Stimulated activated CD4-positive, alpha-beta T cell treated with anti-CD3 and anti-CD28 coated beads, Interleukin-4, amount 100 ng/mL, for 1 hour (primary cell): Measurements from ENCODE around the gene RSRC1.
"Not testable (repeated sequence)": the region's sequence is repeated elsewhere in the genome, so short reads cannot be mapped to it uniquely, and the experiment has no call there.

ENCODE experiments used
- DNase-seq: peaks from one replicate; pipeline ENCODE4 v3.0.0-alpha.2; 2020

RSRC1 gene

DNA sequence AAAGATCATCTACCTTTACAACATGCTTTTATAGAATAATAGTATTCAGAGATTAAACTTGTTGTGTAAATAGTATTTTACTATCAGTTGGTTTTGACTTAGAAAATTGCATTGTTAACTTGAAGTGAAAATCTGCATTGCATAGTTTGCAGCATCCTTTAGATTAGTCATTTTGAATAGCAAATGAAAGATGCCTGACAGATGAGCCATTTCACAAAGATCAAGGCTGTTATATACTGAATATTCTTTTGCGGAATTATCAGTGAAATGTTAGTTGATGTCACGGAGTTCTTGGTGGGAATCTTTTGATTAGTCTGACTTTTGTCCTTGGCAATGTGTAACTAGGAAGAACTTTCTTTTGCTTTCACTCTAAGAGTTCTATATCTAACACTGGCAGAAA lies 24.5 kb downstream of the RSRC1 start:
- DNase-seq, result no peak

GRCh38 chr3:158140396-158140795 lies 30.5 kb downstream of the RSRC1 start:
- no peak for DNase-seq

- no peak for DNase-seq
These were observed 38.3 kb downstream of the RSRC1 start for GRCh38 chr3:158148218-158148617.

- no peak for DNase-seq
These were observed 42.3 kb downstream of the RSRC1 start for GRCh38 chr3:158152186-158152585.

- no peak for DNase-seq
These were observed 49.1 kb downstream of the RSRC1 start for GRCh38 chr3:158158969-158159368.

GRCh38 chr3:158159714-158160113 lies 49.8 kb downstream of the RSRC1 start:
- DNase-seq, result no peak

DNA sequence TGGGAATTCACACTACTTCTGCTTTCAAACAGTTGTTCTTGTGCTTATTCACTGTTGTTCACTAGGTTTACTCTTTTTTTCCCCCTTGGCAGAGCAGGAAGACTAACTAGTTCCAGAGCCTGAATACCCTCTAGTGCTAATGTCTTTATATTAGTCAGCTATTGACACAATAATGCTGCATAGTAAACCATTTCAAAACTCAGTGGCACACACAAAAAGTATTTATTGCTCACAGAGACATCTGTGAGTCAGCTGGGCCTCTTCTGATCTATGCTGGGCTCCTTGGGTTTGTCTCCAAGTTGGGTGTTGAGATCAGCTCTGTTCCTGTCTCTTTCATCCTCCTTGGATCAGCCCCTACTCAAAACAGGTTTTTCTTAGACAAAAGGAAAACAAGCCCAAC lies 51.1 kb downstream of the RSRC1 start:
- DNase-seq, result no peak

DNA sequence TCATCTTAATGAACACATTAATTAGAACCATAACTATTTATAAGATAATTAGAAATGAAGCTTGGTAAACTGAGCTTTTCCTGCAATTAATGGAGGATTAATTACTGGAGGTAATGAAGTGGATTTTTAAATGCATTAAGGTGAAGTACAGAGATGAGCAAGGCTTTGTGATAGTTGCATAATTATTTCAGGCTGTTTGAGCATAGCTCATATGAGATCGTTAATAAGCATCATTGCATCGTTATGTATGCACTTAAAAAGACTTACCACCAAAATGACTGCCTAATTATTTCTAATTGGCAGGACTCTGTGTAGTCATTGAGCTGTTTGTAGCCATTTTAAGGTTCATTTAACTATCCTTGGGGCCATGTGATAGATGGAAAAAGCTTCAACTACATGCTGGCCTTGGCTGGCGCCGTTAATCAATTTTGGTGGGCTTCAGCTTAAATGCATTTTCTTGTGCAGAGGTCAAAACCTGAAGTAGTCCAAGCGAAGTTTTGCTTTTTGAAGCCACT lies 55.3 kb downstream of the RSRC1 start:
- DNase-seq, result no peak

DNA sequence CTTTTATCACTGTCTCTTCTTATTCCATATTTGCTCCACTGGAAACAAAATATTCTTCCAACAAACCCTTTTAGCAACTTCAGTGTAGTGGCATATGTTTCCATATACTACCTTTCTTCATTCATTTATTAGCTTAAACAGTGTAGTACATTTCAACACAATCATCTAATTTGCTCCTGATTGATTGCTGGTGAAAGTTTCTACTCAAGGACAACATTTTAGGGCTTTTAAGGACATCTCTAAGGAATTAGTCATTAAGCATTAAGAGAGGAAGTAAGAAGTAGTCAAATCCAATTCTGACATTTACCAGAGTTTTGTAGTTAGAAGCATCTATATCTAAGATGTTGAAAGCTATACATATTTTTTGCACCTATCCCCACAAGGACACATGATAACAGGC lies 55.8 kb downstream of the RSRC1 start:
- no peak for DNase-seq

- DNase-seq, result no peak
These were observed 56.3 kb downstream of the RSRC1 start for GRCh38 chr3:158166223-158166622.

DNA sequence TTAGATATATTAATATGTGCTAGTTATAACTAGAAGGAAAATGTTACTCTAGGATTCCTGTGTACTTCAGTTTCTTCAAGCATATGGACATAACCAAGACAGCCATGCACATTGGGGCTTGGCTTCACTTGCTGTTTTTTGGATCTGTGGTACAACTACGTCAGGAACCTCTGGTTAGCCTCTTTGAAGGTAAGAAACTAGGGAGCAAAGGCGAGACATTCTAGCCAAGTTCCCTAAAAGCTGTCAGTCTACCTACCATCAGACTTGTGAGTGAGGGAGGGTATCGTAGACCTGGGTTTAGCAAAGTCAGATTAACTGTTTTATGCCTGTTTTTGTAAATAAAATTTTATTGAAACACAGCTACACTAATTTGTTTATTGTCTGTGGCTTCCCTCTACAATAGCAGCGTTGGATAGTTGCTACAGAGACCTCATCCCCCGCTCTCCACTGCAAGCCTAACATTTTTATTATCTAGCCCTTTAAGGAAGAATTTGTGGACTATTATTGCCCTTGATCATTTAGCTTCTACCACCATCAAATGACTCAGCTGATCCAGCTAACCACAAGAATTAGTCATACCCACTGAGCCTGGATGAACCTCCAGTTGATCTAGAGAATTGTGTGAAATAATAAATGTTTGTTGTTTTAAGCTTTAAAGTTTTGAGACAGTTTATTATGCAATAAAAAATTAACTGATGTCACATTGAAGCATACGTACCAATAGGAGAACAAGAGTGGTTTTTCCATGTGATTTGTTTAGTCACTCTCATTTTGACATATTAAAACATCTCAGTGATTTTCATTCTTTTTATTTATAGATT lies 58.1 kb downstream of the RSRC1 start:
- DNase-seq, result no peak

GRCh38 chr3:158169091-158169491 lies 59.2 kb downstream of the RSRC1 start:
- DNase-seq, result no peak

GRCh38 chr3:158181096-158181495 lies 71.2 kb downstream of the RSRC1 start:
- DNase-seq, result no peak

DNA sequence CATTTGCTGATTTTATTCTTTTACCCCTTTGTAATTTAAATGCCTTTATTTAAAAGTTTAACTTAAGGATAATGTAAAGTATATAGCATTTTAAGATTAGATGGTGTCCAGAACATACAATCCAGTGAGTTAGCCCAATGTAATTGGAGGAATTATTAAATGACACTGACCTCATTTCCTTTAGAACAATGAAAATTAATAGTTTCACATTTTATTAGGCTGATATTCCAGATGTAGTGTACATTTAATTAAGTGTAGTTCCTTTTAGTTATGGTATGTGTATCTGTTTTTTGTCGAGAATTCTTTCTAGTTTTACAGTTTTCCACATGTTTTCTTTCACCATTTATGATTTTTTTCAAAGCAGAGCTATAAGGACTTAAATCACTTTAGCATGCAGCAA lies 75.8 kb downstream of the RSRC1 start:
- DNase-seq, result no peak

DNA sequence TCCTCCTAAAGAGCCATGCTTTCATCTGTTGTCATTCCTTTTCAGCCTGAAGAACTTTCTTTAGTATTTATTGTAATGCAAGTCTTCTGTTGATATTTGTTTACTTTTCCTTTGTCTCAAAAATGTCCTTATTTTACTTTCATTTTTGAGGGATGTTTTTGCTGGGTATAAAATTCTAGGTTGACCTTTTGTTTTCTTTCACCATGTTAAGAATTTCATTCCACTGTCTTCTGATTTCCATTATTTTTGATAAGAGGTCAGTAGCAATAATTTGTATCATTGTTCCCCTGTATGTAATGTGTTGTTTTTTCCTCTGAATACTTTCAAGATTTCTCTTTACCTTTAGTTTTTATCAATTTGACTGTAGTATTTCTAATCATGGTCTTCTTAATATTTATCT lies 91.1 kb downstream of the RSRC1 start:
- DNase-seq, result no peak

DNA sequence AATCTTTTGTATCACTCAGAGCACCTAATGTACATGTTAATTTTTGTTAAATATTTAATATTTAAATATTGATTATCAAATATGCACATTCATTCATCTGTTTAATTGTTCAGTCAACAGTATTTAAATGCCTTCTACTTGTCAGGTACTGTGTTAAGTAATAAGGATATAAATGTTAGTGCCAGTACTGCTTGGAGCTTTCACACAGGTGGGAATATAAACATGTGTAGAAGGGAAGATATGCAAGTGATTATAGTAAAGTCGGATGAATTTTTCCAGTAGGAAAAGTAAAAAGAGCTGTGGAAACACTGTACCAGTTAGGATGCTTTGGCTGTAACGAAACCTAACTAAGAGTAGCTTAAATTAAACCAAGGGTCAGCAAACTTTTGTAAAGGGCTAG lies 95.4 kb downstream of the RSRC1 start:
- DNase-seq, result no peak

GRCh38 chr3:158205994-158206393 lies 96.1 kb downstream of the RSRC1 start:
- no peak for DNase-seq

GRCh38 chr3:158210067-158210466 lies 100.2 kb downstream of the RSRC1 start:
- DNase-seq, result no peak

- DNase-seq, result no peak
These were observed 103.6 kb downstream of the RSRC1 start for GRCh38 chr3:158213461-158213860.

DNA sequence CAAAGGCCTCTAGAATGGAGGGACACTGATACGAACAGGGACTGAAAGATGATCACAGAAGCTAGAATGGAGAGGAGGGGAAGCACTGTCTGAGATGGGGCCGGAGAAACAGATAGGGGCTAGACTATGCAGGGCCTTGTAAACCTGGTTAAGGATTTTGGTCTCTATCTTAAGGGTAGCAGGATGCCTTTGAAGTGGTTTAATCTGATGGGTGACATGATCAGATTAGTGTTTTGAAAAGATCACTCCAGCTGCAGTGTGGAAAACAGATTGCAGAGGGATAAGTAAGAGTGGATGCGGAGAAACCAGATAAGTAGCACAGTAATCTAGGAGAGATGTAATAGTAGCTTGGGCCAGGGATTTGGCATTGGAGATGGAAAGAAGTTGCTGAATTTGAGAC lies 108.1 kb downstream of the RSRC1 start:
- no peak for DNase-seq

DNA sequence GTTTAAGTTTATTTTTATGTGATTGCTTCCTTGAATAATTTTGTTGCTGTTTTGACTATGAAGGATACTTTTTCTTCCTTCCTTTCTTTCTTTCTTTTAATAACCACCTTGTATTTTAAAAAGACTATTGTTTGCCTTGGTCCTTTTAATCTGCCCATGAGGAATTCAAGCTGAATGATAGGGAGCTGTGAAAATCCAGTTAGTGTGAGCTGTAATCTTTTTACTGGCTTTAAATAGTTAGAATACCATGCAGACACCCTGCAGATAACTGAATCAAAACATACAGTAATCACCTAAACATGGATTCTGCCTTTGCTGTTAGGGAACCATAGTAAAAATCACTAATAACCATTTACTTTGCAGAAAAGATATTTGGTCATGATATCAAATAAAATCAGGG lies 110.7 kb downstream of the RSRC1 start:
- DNase-seq, result no peak

DNA sequence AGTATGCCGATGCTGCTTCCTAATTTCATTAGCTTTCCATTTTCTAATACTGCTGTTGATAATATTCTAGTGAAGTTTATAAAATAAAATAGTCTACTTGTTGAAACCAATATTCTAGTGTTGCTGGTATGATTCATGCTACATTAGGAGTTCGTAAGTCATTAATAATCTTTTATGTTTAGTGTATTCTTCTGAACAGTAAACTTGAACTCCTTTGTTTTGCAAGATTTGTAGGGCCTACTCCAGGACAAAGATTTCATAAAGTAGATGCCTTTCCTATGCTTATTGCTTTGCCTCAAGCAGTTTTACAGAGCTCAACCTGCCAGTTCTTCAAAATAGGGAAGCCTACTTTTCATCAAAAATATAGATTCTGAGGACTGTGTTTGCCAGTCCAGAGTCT lies 111.5 kb downstream of the RSRC1 start:
- no peak for DNase-seq

GRCh38 chr3:158226429-158226828 lies 116.5 kb downstream of the RSRC1 start:
- no peak for DNase-seq

DNA sequence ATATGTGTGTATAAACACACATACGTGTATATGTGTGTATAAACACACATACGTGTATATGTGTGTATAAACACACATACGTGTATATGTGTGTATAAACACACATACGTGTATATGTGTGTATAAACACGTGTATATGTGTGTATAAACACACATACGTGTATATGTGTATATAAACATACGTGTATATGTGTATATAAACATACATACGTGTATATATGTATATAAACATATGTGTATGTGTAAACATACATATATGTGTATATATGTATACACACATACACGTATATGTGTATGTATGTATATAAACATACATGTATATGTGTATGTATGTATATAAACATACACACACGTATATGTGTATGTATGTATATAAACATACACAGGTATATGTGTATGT lies 119.1 kb downstream of the RSRC1 start:
- not testable (repeated sequence) for DNase-seq

- no peak for DNase-seq
These were observed 123.9 kb downstream of the RSRC1 start for GRCh38 chr3:158233791-158234190.
